Measurements from ENCODE around the gene CAMK2D. TPM values are rescaled to one million over a fixed set of nuclear protein-coding genes. Genes with fewer than 3 reads are reported as not detected.

Gene CAMK2D
- total RNA-seq, 1 experiment from 2014 or later: 9.0 TPM

DNA sequence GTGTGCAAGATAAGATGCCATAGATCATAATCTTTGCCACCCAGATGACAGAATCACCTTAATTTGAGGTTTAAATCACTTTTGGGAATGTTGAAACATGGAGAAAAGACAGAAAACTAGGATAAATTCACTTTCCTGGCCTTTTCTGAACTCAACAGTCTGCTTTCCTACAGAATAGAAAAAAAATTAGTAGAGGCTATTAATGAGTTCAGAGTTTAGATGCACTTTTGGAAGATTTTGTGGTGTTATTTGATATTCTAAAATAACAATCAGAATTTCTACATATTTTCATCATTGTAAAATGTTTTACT is 195.9 kb downstream of the CAMK2D start:
- H2BK5ac ChIP-seq (ENCODE audit: insufficient read length, low read length): no peak overlapping the region

More for the DNA sequence above, 195.9 kb downstream of the CAMK2D start:
- H2AFZ ChIP-seq (ENCODE audit: low read length): no peak overlapping the region
- H2BK120ac ChIP-seq (ENCODE audit: low read depth, low read length, poor library complexity, severe bottlenecking): no peak overlapping the region
- no peaks in the 10 kb centered on the region for H3K9me3 ChIP-seq (ENCODE audit: control insufficient read depth, low read depth, low read length)
- no peak overlapping the region for H3K27ac Mint-ChIP-seq
- H2BK15ac ChIP-seq (ENCODE audit: low read depth, low read length): no peak overlapping the region
- H3K9ac ChIP-seq (ENCODE audit: extremely low read depth, insufficient read length, low read length): no peak overlapping the region
- no peak overlapping the region for H3K27ac ChIP-seq (ENCODE audit: insufficient read length, low read depth, low read length)
- no peaks in the 10 kb centered on the region for H3K79me1 ChIP-seq (ENCODE audit: insufficient read depth, low read depth, low read length, poor library complexity, severe bottlenecking)
- H2BK12ac ChIP-seq (ENCODE audit: insufficient read length, low read depth, low read length): no peak overlapping the region
- no peak overlapping the region for H2AK5ac ChIP-seq (ENCODE audit: insufficient read length, low read length)
- no peaks in the 10 kb centered on the region for H3K27me3 ChIP-seq (ENCODE audit: insufficient read depth, low read length)
- H3K36me3 Mint-ChIP-seq (ENCODE audit: insufficient read depth in 1 of 3, low read depth in 3 of 3): no peaks in the 10 kb centered on the region
- H3K23ac ChIP-seq (ENCODE audit: insufficient read length, low read depth, low read length): no peak overlapping the region
- no peaks in the 10 kb centered on the region for H3K79me2 ChIP-seq (ENCODE audit: insufficient read depth, low read length)
- H3K4me3 Mint-ChIP-seq: no peak overlapping the region
- no peaks in the 10 kb centered on the region for H4K20me1 ChIP-seq (ENCODE audit: control insufficient read depth, insufficient read depth, insufficient read length)
- no peak overlapping the region for H3K18ac ChIP-seq (ENCODE audit: insufficient read length, low read depth, low read length)
- no peak overlapping the region for H4K8ac ChIP-seq (replicated peaks; ENCODE audit: insufficient read length, low read depth, low read length)
- H3K4me1 ChIP-seq (ENCODE audit: insufficient read depth, low read length): no peaks in the 10 kb centered on the region
- H3K4me1 Mint-ChIP-seq: peaks cover 2 to 3% of the 10 kb centered on the region in 2 experiments; a peak in 3 of 4 replicates
- H3K9me3 Mint-ChIP-seq: no peaks in the 10 kb centered on the region
- no peak for DNase-seq
- no peak overlapping the region for H3K14ac ChIP-seq (ENCODE audit: insufficient read depth, low read length)
- H3K27me3 Mint-ChIP-seq (ENCODE audit: low read depth): no peaks in the 10 kb centered on the region
- H3K4me2 ChIP-seq (ENCODE audit: insufficient read depth, insufficient read length, low read length): no peak overlapping the region
- H4K91ac ChIP-seq (ENCODE audit: insufficient read length, low read depth, low read length): no peak overlapping the region
- H3K23me2 ChIP-seq (ENCODE audit: insufficient read length, low read depth, low read length, poor library complexity, severe bottlenecking): no peaks in the 10 kb centered on the region
- H3K56ac ChIP-seq (ENCODE audit: insufficient read length, low read depth, low read length): no peak overlapping the region
- no peak overlapping the region for H4K5ac ChIP-seq (ENCODE audit: insufficient read length, low read depth, low read length)
- TF ChIP-seq, protein P1, sequence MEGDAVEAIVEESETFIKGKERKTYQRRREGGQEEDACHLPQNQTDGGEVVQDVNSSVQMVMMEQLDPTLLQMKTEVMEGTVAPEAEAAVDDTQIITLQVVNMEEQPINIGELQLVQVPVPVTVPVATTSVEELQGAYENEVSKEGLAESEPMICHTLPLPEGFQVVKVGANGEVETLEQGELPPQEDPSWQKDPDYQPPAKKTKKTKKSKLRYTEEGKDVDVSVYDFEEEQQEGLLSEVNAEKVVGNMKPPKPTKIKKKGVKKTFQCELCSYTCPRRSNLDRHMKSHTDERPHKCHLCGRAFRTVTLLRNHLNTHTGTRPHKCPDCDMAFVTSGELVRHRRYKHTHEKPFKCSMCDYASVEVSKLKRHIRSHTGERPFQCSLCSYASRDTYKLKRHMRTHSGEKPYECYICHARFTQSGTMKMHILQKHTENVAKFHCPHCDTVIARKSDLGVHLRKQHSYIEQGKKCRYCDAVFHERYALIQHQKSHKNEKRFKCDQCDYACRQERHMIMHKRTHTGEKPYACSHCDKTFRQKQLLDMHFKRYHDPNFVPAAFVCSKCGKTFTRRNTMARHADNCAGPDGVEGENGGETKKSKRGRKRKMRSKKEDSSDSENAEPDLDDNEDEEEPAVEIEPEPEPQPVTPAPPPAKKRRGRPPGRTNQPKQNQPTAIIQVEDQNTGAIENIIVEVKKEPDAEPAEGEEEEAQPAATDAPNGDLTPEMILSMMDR (conservative IDR thresholded peaks at IDR 0.05): no peak
- H2BK20ac ChIP-seq (ENCODE audit: low read depth, low read length, poor library complexity, severe bottlenecking): no peak overlapping the region
- H3T11ph ChIP-seq (ENCODE audit: low read length): no peak overlapping the region
- no peak overlapping the region for H3K4ac ChIP-seq (ENCODE audit: low read depth, low read length)
